Left cardiac atrium (tissue), 4 donors: Measurements from ENCODE around the gene SLC47A2. TPM values are rescaled to one million over a fixed set of nuclear protein-coding genes. Genes with fewer than 3 reads are reported as not detected.
A peak's percentile ranks its signal among the peaks of the same experiment; 100 is the strongest.
"Not testable (repeated sequence)": the region's sequence is repeated elsewhere in the genome, so short reads cannot be mapped to it uniquely, and the experiment has no call there.

ENCODE experiments used
- ATAC-seq, 2 donors: fragments of 200-7000 bp; cut with Tn5 transposase; one replicate each; pipeline ENCODE4 v1.9.1; 2020; ENCODE audit warnings: mild to moderate bottlenecking in 2 of 2, moderate library complexity in 2 of 2
- DNase-seq: peaks from one replicate; pipeline ENCODE4 v3.0.0-alpha.2; 2020
- intact Hi-C, 2 donors: fragments of 100-400 bp; cut with DNase I; formaldehyde crosslinking; loops; one replicate each; pipeline versions ENCODE4 v1.14.1 to v1.15.1; 2022 to 2023
- total RNA-seq, 2 donors: library from RNA; stranded (reverse); fragmentation: NEBNext Ultra II Directional; extraction: Animal tissue kit (Norgen Biotek cat#: 25700); gene quantifications; one replicate each; pipeline ENCODE4 v1.2.1, GENCODE V29; 2021
- donor health status: DM: no; HTN: yes; CAD: no.
- donor health status: DM: no; HTN: yes; CAD: no; lungs with severe emphysema.
- donor health status: DM: yes; HTN: yes; CAD: no.
- donor health status: Dilated cardiomyopathy.

SLC47A2 gene
- total RNA-seq, 2 donors from 2014 or later: not detected

DNA sequence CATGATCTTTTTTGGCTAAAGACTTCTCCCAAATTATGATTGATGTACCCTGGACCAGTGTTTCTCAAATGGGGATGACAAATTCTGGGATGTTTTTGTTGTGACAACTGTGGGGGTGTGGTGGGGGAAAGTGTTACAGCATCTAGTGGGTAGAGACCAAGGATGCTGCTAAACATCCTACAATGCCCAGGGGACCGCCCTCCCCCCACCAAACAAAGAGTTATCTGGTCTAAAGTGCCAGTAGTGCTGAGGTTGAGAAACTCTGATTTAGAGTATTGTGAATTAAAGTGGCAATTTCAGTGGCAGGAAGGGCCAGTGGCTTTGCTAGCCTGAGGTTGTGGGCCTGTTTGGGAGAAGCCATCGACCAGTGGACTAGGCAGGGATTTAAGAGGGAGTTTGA is 33.3 kb downstream of the SLC47A2 start:
- intact Hi-C loops: no loop called here
- no peak for ATAC-seq

DNA sequence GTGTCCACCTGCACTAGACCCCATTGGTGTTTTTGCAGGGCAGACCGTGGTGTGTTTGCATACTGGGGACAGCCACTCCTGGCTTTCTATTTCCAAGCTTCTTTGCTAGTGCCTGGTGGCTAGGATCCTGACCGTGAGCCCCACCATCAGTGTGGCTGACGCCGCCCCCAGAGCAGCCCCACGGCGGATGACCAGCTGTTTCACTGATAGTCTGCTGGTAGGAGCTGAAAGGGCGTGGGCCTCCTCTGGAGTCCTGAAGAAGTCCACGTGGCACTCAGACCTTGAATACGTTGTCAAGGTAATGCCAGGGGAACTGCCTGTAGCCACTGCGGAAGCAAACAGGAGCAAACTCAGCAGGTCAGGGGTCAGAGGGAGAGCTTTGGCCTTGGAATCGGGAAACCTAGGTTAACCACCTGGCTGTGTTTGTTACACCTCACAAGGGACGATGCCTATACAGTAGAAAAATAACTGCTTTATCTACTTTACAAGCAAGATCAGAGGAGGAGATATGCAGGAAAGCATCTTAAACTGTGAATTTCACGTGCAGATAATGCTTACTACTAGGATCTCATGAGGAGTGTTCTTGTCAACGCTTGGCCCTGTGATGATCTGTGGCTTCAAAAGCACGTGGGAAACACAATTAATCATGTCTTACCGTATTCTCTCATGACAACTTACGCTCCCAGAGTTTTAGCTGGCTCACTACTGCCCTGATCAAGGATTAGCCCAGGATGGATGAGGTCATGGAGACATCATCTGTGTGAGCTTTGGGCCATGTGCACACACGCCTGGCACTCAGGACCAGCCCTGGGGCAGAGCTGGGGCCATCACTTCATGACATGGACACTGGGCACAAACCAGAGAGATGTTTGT is 37.6 kb downstream of the SLC47A2 start:
- intact Hi-C loops: no loop called here
- no peak for ATAC-seq
- DNase-seq: no peak

More for the DNA sequence above, 33.3 kb downstream of the SLC47A2 start:
- DNase-seq: no peak

DNA sequence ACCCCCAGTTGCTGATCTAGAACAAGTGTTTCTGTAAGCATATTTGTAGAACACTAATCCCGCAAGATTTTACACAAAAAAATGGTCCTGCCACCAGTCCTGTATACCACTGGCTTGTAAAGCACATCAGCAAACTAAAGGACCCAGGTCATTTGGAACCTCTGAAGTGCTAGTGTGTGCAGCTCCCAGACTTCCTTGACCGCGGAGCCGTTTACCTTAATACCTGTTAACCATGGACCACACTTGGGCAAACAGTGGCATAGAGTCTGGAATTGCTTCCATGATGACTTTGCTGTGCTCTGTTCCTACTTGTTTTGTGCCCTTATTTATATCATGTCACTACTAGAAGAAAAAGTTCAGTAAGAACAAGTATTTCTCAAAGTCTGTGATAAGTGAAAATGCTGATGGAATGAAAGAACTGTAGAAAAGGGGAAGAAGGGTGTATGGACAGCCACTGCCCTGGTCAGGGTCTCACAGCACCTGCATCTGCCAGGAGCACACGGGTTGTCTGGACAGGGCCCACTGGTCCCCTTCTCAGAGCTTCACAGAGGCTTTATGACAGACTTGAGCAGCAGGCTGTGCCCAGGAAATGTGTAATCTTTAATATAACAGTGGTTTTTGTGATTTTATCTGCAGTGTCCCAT is 38.5 kb downstream of the SLC47A2 start:
- no peak for ATAC-seq
- intact Hi-C loops: no loop called here
- no peak for DNase-seq

DNA sequence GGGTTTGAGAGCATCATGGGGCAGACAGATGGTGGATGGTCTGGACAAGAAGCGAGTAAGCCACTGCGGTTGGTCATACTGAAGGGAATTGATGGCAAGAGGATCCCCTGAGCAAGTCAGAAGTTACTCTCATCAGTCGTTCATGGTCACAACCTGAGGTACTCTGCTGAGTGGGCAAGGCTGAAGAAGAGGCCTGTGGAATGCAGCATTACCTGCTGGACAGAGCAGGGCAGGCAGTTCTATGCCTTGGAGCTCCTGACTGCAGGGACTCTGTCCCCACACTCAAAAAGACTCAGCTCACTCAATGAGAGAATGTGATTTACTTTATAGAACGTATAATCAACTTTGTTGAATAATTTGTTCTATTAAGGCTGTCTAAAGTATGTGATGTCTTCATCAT is 39.5 kb downstream of the SLC47A2 start:
- no peak for ATAC-seq
- intact Hi-C loops: no loop called here

DNA sequence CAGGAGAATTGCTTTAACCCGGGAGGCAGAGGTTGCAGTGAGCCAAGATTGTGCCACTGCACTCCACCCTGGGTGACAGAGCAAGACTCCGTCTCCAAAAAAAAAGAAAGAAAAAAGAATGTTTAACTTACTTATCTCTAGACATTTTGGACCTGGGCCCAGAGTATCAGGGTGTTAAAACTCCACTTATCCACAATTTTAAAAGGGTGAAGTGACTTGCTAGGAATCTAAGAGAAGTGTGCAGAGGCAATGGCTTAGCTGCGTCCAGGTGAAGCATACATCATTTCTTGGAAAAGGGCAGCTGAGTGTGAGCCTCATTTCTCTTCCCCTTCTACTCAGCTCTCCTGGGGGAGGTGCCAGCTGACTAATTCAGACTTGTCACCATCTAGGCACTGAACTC is 42.8 kb downstream of the SLC47A2 start:
- intact Hi-C loops: no loop called here
- peak in 1 of 2 donors; percentile 56 for ATAC-seq
- no peak for DNase-seq

More for the DNA sequence above, 39.5 kb downstream of the SLC47A2 start:
- no peak for DNase-seq

DNA sequence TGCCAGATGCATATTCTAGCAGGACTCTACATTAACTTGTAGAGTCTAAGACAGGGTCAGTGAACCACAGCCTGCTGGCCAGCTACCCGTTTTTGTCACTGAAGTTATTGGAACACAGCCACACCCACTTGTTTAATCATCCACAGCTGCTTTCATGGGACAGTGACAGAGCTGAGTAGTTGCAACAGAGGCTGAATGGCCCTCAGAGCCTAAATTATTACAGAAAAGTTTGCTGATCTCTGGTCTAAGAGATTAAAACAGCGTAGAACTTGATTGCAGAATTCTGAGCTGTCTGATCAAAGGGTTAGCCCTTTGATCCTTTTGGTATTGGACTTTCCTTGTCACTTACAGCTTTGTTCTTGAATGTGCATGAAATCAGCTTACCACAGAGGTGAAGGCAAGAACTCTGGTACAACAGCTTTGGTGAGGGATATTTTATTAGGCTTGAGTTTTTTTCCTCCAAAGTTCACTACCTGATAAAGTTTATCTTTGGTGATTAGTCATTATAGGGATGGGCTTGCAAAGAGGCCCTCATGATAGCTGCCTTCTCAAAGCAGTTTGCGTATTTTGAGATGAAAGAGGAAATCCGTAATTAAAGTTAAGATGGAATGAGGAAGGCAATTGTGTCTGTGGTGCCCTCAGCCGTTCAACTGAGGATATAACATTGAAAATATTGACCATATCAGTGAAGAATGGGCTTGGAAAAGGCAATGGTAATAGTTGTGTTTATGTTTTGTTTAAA is 44.2 kb downstream of the SLC47A2 start:
- intact Hi-C loops: no loop called here
- ATAC-seq (peak; percentile 86 to 90), DNase-seq (peak; percentile 64)

DNA sequence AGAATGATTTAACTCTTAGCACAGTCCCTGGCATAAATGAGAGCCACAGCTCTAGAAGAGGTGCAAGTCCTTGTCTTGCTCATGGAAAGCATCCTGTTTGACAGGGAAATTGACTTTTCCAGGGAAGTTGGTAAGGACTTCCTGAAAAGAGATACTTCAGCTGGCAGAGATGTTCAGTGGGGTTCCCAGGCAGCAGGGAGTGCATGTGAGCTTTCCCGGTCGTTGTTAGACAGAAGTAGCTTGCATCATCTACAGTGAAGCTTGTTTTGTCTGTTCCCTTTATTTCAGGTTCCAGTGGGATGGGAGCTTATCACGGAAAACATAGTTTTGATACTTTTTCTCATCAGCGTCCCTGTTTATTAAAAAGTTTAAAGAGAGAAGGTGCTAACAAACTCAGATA is 45.0 kb downstream of the SLC47A2 start:
- DNase-seq: no peak
- ATAC-seq: no peak
- intact Hi-C loops: no loop called here

DNA sequence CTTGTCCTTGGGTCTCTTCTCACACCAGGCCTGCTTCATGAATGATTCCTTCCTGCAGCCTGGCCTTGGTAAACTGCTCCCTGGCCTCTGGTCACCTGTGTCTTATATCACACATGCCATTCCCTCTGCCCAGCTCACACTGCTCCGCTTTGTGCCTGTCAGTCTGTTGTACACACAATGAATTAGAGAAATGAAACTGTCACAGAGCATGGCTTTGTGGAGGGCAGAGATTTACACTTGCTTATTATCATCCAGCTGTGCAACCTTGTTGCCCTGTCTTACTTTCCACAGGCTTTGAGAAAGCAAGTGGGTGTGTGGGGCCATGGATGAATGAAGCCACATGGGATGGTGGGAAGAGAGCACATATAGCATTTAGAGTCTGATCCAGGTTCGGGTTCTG is 45.5 kb downstream of the SLC47A2 start:
- intact Hi-C loops: no loop called here
- no peak for DNase-seq
- ATAC-seq: no peak

DNA sequence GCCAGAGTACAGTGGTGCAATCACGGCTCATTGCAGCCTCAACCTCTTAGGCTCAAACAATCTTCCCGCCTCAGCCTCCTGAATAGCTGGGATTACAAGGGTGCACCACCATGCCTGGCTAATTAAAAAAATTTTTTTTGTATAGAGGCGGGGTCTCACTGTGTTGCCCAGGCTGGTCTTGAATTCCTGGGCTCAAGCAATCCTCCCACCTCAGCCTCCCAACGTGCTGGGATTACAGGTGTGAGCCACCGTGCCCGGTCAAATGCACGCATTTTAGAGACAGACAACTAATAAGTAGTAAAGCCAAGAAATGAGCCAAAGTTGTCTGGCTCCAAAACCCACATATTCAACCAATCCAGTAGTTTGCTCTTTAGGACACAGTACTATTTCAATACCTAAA is 46.7 kb downstream of the SLC47A2 start:
- DNase-seq, ATAC-seq, intact Hi-C loops: not testable (repeated sequence)

DNA sequence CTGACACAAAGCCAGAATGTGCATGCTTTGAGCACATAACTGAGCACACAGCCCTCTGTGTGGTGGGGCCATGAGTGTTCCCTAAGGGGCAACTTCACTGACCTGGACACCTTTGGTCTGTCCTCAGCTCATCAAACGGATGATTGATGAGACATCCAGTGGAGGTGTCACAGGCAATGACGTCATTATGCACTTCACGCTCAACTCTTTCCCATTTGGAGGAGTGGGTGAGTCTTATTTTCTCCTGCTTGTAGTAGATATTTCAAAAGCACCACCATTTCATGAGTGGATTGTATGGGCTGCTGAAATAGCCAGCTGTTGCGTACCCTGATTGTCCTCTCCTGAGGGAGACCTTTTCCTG is 51.6 kb downstream of the SLC47A2 start:
- DNase-seq: no peak

DNA sequence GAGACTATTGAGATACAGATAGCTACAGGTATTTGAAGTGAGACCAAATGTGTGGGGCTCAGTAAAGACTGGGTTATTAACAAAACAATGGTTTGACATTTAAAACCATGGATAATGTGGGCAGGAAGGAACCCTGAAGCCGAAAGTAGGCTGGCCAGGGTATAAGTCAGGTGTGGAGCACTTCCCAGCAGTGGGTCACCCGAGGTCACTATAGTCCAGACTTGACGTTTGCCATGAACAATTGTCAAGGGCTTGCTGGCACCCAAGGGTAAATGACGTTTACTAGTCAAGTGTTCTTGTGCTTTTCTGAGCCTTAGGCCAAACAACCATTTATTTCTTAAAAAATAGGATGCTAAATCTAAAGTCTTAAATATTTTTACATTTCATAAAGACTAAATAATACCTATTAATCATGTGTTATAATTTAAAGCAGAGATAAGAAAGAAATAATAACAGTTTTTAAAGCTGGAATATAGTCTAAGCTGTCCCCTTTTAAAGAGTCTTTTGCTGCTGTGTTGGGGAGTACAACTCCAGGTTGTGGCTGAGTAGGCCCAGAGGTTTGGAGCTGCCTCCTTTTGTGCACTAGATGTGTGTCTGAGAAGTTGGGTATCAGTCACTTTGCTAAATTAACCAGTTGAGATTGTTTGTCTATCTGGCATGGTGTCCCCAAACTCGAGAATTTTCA is 52.1 kb downstream of the SLC47A2 start:
- ATAC-seq (peak in 1 of 2 donors; percentile 65), DNase-seq (peak; percentile 50)
- intact Hi-C loops: no loop called here

More for the DNA sequence above, 51.6 kb downstream of the SLC47A2 start:
- intact Hi-C loops: no loop called here
- no peak for ATAC-seq

DNA sequence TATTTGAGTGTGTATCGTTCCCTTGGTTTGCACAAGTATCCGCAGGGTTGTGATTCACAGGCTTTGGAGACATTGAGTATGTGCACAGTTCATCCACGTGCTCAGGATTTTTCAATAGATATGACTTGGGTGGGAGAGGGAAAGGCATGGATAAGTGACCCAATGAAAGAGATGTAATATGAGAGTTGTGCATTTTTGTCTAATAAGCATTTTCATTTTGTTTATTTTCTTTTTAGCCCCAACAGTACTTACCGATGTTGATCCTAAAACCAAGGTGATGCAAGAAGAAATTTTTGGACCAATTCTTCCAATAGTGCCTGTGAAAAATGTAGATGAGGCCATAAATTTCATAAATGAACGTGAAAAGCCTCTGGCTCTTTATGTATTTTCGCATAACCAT is 53.3 kb downstream of the SLC47A2 start:
- intact Hi-C loops: no loop called here
- no peak for ATAC-seq
- no peak for DNase-seq

DNA sequence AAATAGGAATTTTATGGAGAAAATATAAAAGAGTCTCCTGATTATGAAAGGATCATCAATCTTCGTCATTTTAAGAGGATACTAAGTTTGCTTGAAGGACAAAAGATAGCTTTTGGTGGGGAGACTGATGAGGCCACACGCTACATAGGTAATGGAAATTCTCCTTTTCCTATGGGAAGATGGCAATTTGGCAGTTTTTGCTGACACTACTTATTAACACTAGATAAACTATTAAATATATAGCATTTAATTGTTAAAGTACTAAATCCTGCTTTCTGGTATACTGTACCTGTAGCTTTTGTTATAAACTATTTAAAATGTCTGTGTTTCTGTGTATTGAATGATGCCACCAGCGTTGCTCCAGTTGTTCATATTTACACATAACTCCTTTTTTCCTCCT is 55.3 kb downstream of the SLC47A2 start:
- DNase-seq (no peak), ATAC-seq (no peak)
- intact Hi-C loops: no loop called here

DNA sequence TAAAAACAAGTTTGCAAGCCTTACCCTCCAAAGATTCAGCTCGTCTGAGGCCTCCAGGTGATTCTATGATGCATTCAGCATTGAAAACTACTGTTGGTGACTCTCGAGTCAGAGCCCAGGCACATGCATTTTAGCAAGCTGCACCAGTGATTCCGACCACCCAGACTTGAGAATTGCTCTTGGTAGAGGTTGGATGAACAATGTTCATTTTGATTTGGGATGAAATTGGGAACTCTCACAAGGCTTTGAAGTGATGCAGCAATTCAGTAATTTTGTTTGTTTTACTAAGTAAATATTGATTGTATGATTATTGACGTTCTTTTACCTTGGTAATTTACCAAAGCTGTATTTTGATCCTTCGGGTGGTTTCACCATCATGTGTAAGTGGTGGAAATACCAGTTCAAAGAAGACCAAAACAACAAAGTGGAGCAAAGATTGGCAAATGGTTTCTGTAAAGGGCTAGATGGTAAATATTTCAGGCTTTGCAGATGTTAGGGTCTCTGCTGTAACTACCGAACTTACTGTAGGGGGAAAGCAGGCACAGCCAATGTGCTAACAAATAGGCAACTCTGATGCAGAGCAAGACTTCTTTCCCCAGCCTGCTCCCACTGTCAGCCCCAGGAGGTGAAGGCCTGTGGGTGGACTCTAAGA is 56.0 kb downstream of the SLC47A2 start:
- ATAC-seq: no peak
- intact Hi-C loops: no loop called here
- no peak for DNase-seq

DNA sequence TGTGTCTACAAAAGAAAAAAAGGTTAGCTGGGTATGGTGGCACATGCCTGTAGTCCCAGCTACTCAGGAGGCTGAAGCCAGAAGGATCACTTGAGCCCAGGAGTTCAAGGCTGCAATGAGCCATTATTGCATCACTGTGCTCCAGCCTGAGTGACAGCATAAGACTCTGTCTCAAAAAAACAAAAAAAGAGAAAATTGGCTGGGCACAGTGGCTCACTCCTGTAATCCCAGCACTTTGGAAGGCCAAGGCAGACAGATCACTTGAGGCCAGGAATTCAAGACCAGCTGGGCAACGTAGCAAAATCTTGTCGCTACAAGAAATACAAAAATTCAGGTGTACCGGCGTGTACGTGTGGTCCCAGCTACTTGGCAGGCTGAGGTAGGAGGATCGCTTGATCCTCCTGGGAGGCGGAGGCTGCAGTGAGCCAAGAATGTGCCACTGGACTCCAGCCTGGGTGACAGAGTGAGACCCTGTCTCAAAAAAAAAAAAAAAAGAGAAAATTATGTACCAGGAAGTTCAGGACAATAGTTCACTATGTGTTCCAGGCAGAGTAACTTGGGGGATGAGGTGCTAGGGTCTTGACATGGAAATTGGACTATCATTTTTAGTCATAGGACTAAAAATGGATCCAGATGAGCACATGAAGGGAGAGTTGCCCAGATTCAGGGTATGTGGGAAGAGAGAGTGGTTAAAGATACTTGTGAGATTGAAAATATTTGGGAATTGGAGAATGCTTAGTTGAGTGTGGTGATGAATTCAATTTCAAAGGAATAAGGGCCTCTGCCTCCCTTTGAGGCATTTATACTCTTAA is 56.8 kb downstream of the SLC47A2 start:
- DNase-seq: no peak
- ATAC-seq: peak in 1 of 2 donors; percentile 53
- intact Hi-C loops: no loop called here

DNA sequence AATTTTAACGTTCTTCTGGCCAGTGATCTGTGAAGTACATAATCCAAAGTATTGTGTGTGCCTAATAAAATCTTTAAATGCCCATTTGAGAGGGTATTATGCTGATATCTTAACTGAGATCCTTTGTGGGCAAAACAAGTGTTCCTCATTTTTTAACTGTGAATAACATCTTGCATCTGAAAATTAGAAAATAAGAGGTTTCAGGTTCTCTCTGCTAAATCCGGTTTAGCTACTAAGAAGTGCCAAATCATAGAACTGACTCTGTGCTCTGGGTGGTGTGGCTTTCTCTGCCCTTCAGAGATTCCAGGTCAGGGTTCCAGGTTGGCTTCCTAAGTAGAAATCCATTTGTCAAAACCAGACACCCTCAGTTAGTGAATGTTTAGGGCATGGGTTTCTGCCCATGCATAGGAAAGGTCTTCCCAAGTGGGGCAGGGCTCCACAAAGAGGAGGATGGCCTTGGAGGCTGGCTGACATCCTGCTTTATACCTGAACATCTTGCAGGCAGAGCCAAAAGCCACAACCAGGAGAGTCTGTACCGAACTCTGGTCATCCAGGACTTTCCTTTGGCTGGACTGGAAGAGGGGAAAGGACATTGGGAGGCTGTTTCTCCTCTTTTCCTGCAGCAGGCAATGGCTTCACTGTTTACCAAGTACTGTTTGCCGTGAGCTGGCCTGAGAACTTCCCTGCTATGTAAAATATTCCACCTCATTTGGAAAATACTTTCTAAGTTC is 59.4 kb downstream of the SLC47A2 start:
- intact Hi-C loops: no loop called here
- no peak for DNase-seq

DNA sequence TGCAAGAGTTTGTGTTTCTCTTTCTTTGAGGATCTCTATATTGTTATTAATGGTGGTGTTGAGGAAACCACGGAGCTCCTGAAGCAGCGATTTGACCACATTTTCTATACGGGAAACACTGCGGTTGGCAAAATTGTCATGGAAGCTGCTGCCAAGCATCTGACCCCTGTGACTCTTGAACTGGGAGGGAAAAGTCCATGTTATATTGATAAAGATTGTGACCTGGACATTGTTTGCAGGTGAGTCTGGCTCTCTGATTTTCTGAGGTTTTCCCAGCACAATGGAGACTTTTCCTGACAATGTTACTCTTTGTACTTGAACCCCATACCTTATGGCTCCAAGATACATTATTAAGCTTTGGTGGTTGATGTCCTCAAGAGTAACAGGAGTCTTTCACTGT is 60.0 kb downstream of the SLC47A2 start:
- no peak for DNase-seq
- ATAC-seq: no peak
- intact Hi-C loops: no loop called here

More for the DNA sequence above, 59.4 kb downstream of the SLC47A2 start:
- ATAC-seq: no peak
